ENCODE data around the gene TMEM125.

The TMEM125 gene

DNA sequence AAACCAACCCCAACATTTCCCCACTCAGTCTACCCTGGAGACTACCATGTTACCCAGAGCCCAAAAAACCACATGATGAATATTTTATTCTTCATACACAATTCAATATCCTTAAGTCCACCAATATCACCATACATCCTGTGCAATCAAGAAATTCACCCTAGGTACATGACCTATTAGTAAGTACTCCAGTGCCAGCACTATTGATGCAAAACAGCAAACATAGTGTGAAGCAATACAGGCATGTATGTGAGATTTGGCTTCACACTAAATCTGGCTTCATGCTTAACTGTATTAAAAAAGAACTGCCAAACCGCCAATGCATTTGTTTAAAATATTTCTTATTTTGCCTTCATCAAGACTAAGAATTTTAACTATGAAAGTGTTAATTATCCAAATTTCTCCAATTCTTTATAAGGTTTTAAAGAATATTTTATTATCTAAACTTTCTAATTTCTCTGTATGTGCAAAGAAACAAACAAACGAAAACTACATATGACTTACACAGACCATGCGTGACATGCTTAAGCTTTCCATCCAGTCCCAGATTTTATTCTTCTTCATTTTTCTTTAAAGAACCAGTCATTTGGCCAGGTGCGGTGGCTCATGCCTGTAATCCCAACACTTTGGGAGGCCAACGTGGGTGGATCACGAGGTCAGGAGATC is 22.4 kb upstream of the TMEM125 start:
- DNase-seq (ENCODE audit: low read depth in 2 of 2): no peak

DNA sequence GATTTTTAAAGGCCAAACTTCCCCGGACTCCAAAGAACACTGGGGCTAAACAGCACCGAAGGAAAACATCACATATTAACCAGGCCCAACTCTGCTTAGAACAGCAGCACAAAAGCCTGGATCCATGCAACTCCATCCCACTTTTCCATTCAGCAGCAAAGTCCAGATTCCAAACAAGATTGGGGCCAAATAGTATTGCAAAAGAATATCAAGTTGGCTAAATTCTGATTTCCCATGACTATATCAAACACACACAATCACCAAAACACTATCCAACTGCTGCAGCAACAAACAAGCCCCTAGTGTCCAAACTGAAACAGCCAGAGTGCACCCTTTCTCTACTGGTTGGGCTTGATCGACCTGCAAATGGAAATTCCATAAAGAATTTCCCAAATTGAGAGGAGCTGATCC is 19.4 kb upstream of the TMEM125 start:
- DNase-seq (ENCODE audit: low read depth in 2 of 2): no peak

- no peak for DNase-seq (ENCODE audit: low read depth in 2 of 2)
Measured at GRCh38 chr1:43251024-43251423, 18.8 kb upstream of the TMEM125 start.

- no peak for DNase-seq (ENCODE audit: low read depth in 2 of 2)
Measured at GRCh38 chr1:43252225-43252624, 17.6 kb upstream of the TMEM125 start.

GRCh38 chr1:43253173-43253572 is 16.6 kb upstream of the TMEM125 start:
- DNase-seq (ENCODE audit: low read depth in 2 of 2): no peak

GRCh38 chr1:43253876-43254275 is 15.9 kb upstream of the TMEM125 start:
- DNase-seq (ENCODE audit: low read depth in 2 of 2): no peak

GRCh38 chr1:43255438-43256210 is 14.2 kb upstream of the TMEM125 start:
- DNase-seq (ENCODE audit: low read depth in 2 of 2): no peak

- DNase-seq (ENCODE audit: low read depth in 2 of 2): no peak
Measured at GRCh38 chr1:43256675-43257570, 12.9 kb upstream of the TMEM125 start.

DNA sequence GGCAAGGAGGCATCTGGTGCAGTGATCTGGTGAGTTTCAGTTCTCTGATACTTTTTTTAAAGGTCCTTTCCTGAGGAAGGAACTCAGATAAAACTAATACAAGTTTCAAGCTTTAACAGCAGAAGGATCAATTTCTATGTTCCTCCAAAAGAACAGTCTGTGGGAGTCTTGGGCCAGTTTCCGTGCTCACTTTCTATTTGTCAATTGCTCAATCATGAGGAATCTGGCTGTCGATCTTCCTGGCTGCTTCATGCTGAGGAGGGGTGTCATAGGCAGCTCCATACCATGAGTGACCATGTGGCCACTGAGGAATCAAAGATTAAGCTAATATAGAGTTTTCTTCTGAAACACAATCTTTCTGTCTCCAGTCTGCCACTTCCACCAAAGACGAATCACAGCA is 11.4 kb upstream of the TMEM125 start:
- no peak for DNase-seq (ENCODE audit: low read depth in 2 of 2)

- DNase-seq (ENCODE audit: low read depth in 2 of 2): no peak
Measured at GRCh38 chr1:43265431-43265830, 4.4 kb upstream of the TMEM125 start.

DNA sequence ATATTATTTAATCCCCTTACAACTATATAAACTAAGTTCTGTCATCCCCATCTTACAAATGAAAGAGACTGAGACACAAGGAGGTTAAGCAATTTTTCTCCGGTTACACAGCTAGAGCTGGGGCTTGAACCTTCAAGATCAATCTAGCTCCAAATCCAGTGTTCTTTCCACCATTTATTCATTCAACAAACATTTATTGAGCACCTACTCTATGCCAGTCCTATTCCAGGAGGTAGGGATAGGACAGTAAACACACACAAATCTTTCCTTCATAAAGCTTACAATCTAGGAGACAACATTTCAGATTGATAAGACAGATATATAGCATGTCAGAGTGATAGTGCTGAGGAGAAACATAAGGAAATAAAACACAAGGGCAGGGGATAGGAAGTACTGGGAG is 2.9 kb upstream of the TMEM125 start:
- no peak for DNase-seq (ENCODE audit: low read depth in 2 of 2)

DNA sequence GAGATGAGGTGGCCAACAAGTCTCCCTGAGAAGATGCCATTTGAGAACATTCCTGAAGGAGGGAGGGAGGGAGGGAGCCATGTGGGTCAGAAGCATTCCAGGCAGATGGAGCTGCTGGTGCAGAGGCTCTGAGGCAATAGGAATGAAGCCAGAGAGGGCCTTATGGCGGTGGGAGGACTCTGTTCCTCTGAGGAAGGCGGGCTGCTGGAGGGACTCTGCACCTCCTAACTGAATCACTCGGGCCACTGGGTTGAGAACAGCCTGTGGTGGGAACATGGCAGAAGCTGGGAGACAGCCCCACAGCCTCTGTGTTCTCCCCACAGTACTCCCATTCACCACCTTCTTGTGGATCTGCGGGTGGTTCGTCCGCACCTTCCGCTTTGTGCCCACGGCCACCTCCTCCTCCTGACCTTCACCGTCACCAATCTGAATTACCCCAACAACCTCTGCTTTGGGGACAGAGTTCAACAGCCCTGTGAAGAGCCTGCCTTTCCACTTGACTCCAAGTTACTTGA is 2.4 kb upstream of the TMEM125 start:
- DNase-seq (ENCODE audit: low read depth in 2 of 2): no peak

GRCh38 chr1:43267818-43268425 is 1.9 kb upstream of the TMEM125 start:
- no peak for DNase-seq (ENCODE audit: low read depth in 2 of 2)

GRCh38 chr1:43270421-43271095 is 775 bp downstream of the TMEM125 start:
- no peak for DNase-seq (ENCODE audit: low read depth in 2 of 2)

DNA sequence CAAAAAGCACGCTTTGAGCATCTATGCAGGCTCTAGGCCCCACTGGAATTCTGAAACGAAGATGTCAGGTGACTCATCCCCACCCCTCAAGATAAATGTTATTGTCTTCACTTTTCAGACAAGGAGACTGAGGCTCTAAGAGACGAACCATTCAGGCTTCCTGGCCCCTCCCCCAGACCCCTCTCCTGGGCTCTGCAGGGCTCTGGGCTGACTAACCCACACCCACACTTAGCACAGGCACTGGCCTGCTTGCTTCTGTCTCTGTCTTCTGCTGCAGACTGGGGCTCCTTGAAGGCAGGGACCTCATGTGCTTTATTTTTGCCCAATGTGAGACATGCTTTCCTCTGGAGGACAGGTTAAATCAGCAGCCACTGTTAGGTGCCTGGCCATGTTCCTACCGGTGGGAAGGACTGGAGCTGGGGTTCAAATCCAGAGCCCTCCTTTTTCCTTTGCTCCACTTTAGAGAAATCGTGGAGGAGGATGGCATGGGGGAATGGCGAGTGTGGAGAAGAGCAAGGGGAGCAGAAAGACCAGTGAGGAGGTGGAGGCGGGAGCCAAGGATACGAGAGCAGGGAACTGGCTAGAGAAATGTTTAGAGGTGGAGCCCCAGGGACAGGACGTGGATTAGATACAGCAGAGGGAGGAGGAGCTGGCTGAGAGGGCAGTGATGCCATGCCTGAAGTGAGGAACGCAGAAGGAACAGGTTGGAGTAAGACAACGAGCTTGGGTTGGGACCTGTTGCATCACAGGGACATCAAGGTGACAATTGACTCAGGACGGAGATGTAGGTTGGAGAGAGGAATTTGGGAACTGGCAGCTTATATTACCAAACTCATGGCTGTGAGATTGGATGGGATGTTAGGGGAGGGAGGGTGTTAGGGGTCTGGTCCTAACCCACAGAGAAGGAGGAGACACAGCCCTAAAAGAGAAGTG is 1.7 kb downstream of the TMEM125 start:
- no peak for DNase-seq (ENCODE audit: low read depth in 2 of 2)

DNA sequence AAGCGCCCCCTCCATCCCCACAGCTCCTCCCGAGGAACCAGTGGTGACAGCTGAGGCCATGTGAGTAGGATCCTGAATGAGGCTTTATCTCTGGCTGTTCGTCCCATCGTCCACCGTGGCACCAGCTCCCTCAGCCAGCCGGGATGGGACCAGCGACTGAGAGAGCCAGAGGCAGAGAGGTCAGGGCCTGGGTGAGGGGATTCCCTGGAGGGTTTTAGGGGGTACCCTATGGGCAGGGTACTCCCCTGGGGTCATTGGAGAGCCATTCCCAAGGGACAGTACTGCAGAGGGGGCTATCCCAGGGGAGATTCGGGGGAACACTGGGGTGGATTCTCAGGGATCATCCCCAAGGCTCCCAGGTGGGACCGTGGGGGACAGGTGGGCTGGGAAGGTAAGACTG is 2.4 kb downstream of the TMEM125 start:
- no peak for DNase-seq (ENCODE audit: low read depth in 2 of 2)

GRCh38 chr1:43272576-43273571 is 3.1 kb downstream of the TMEM125 start:
- no peak for DNase-seq (ENCODE audit: low read depth in 2 of 2)

GRCh38 chr1:43273708-43274107 is 3.9 kb downstream of the TMEM125 start:
- DNase-seq (ENCODE audit: low read depth in 2 of 2): no peak
